GM12874 (cell line): ENCODE results near the gene DVL2.
A peak's percentile ranks its signal among the peaks of the same experiment; 100 is the strongest.

Experiments
- TF ChIP-seq, protein P1 (sequence below): IDR thresholded peaks from 2 replicates; pipeline ENCODE4 v1.5.1; 2011; ENCODE audit warnings: low read depth, mild to moderate bottlenecking, control low read depth, low read length, moderate library complexity; ENCODE audit not compliant: insufficient read depth

DVL2 gene

GRCh38 chr17:7234083-7234951, at the start of gene DVL2:
Gene DVL2, minus strand, starts transcription at chr17:7234517. Its CDS starts 255 bp downstream, at chr17:7234262.
- TF ChIP-seq, protein P1, sequence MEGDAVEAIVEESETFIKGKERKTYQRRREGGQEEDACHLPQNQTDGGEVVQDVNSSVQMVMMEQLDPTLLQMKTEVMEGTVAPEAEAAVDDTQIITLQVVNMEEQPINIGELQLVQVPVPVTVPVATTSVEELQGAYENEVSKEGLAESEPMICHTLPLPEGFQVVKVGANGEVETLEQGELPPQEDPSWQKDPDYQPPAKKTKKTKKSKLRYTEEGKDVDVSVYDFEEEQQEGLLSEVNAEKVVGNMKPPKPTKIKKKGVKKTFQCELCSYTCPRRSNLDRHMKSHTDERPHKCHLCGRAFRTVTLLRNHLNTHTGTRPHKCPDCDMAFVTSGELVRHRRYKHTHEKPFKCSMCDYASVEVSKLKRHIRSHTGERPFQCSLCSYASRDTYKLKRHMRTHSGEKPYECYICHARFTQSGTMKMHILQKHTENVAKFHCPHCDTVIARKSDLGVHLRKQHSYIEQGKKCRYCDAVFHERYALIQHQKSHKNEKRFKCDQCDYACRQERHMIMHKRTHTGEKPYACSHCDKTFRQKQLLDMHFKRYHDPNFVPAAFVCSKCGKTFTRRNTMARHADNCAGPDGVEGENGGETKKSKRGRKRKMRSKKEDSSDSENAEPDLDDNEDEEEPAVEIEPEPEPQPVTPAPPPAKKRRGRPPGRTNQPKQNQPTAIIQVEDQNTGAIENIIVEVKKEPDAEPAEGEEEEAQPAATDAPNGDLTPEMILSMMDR, result no peak

DNA sequence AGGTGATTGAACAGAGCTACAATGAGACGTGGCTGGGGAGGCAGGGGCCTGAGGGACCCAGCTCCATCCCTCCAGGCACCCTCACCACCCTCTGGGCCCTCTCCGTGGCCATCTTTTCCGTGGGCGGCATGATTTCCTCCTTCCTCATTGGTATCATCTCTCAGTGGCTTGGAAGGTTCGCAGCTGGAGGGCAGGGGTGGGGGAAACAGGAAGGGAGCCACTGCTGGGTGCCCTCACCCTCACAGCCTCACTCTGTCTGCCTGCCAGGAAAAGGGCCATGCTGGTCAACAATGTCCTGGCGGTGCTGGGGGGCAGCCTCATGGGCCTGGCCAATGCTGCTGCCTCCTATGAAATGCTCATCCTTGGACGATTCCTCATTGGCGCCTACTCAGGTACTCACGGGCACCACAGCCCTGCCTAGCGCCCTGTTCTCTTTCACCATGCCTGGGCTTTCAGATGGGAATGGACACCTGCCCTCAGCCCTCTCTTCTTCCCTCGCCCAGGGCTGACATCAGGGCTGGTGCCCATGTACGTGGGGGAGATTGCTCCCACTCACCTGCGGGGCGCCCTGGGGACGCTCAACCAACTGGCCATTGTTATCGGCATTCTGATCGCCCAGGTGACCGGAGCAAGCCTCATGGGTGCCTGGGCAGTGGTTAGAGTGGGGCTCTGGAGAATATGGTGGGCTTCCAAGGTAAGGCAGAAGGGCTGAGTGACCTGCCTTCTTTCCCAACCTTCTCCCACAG, 49.3 kb upstream of the DVL2 start:
- TF ChIP-seq, protein P1, result no peak

GRCh38 chr17:7282752-7283321, 48.5 kb upstream of the DVL2 start:
- TF ChIP-seq, protein P1, result no peak

DNA sequence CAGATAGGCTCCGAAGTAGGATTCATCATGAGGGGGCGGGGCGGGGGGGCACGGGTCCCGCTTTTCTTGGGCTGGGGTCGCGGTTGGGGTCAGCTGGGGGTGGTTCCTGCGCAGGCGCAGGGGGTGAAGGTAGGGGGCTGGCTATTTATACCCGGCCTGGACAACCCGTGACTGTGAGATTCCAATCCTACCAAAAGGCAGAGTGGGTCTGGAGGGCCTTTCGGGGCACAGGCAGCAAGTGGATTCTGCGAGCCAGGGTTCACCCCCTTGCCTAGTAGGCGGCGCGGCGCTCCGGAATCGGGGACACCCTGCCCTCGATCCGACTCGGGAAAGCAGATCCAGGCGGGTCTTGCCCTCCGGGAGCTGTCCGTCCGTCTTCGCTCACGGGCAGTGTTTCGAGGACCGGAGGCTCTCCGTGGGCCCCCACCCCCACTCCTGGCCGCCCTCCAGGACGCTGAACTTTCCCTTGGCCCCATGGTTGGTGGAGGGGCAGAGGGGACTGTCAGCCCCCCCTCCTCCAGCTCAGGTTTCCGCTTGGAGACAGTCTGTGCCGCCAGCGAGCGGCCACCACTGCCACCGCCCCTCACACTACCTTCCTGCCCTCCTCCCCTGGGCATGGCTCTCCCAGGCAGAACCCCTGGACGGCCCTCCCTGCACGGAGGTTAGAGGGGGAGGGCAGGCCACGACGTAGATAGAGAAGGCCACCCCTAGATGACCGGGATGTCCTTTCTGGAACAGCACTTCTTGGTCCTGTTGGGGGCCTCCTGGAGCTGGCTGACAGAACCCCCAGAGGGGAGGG, 47.8 kb upstream of the DVL2 start:
- TF ChIP-seq, protein P1, result no peak

GRCh38 chr17:7281074-7281952, 47.0 kb upstream of the DVL2 start, which contains the start of gene SLC2A4:
Gene SLC2A4, plus strand, starts transcription at chr17:7281718. Its CDS starts 217 bp downstream, at chr17:7281935.
- TF ChIP-seq, protein P1, result no peak

GRCh38 chr17:7280519-7281073, 46.3 kb upstream of the DVL2 start:
- TF ChIP-seq, protein P1, result peak; percentile 85
